CD4-positive, CD25-positive, alpha-beta regulatory T cell (primary cell): ENCODE measurements around the gene TANGO6. TPM values are rescaled to one million over a fixed set of nuclear protein-coding genes. Genes with fewer than 3 reads are reported as not detected.

Source experiments
- ATAC-seq, 2 donors: fragments of 150-1000 bp; cut with Tn5 transposase; one replicate each; pipeline ENCODE4 v1.10.0; 2021; ENCODE audit warnings: low read depth in 2 of 2, moderate number of reproducible peaks in 2 of 2, moderate library complexity in 1 of 2
- DNase-seq, 3 donors: peaks; one replicate each; pipeline versions ENCODE4 v3.0.0 to v3.0.0-alpha.2; 2012 to 2022; ENCODE audit warnings: mixed read lengths in 1 of 3
- H3K27ac ChIP-seq: one replicate; pipeline ENCODE4 v1.7.0; 2013; ENCODE audit warnings: mild to moderate bottlenecking, low read length; ENCODE audit not compliant: insufficient read depth, poor library complexity, severe bottlenecking
- H3K27me3 ChIP-seq: one replicate; pipeline ENCODE4 v1.7.0; 2013; ENCODE audit warnings: low read length; ENCODE audit not compliant: control insufficient read depth, insufficient read depth
- H3K36me3 ChIP-seq: one replicate; pipeline ENCODE4 v1.7.0; 2013; ENCODE audit warnings: mild to moderate bottlenecking, low read length, moderate library complexity; ENCODE audit not compliant: control insufficient read depth, insufficient read depth
- H3K4me1 ChIP-seq: 2 replicates; pipeline ENCODE4 v1.7.0; 2013; ENCODE audit warnings: mild to moderate bottlenecking, low read length; ENCODE audit not compliant: insufficient read depth, control insufficient read depth, poor library complexity, severe bottlenecking
- H3K4me3 ChIP-seq: one replicate; pipeline ENCODE4 v1.7.0; 2013; ENCODE audit warnings: low read depth, mild to moderate bottlenecking, low read length, moderate library complexity
- H3K9me3 ChIP-seq, 2 experiments: 1 replicate in 1 of 2; 2 replicates in 1 of 2; pipeline ENCODE4 v1.7.0; 2013; ENCODE audit warnings: low read length in 2 of 2, mild to moderate bottlenecking in 1 of 2, moderate library complexity in 1 of 2; ENCODE audit not compliant: control insufficient read depth in 2 of 2
- H3K27ac Mint-ChIP-seq, 3 donors: one replicate each; pipeline ENCODE4 v1.8.0; 2020 to 2022; ENCODE audit warnings: mild to moderate bottlenecking in 3 of 3, mixed read lengths in 3 of 3, moderate library complexity in 2 of 3
- H3K27me3 Mint-ChIP-seq: one replicate; pipeline ENCODE4 v1.8.0; 2022; ENCODE audit warnings: mild to moderate bottlenecking, mixed read lengths
- H3K36me3 Mint-ChIP-seq: one replicate; pipeline ENCODE4 v1.8.0; 2020; ENCODE audit warnings: mixed read lengths
- H3K4me1 Mint-ChIP-seq, 4 donors: one replicate each; pipeline ENCODE4 v1.8.0; 2020 to 2022; ENCODE audit warnings: mixed read lengths in 4 of 4, mild to moderate bottlenecking in 1 of 4
- H3K4me3 Mint-ChIP-seq, 4 donors: one replicate each; pipeline ENCODE4 v1.8.0; 2020 to 2022; ENCODE audit warnings: mild to moderate bottlenecking in 4 of 4, mixed read lengths in 4 of 4, moderate library complexity in 3 of 4
- H3K9me3 Mint-ChIP-seq, 7 donors: one replicate each; pipeline ENCODE4 v1.8.0; 2020 to 2022; ENCODE audit warnings: mixed read lengths in 7 of 7, mild to moderate bottlenecking in 3 of 7, moderate library complexity in 2 of 7
- polyA plus RNA-seq, 4 donors: library from polyadenylated mRNA; unstranded; fragments of 300-500 nt; fragmentation: Illumina TruSeq; gene quantifications; one replicate each; pipeline ENCODE4 v1.2.3, GENCODE V29; 2021
- total RNA-seq: library from RNA; stranded (reverse); gene quantifications from one replicate; pipeline ENCODE4 v1.2.3, GENCODE V29; 2022

TANGO6 gene
- total and polyA plus RNA-seq, 5 donors from 2014 or later, result 9.5 to 30.9 (median 12.2) TPM

DNA sequence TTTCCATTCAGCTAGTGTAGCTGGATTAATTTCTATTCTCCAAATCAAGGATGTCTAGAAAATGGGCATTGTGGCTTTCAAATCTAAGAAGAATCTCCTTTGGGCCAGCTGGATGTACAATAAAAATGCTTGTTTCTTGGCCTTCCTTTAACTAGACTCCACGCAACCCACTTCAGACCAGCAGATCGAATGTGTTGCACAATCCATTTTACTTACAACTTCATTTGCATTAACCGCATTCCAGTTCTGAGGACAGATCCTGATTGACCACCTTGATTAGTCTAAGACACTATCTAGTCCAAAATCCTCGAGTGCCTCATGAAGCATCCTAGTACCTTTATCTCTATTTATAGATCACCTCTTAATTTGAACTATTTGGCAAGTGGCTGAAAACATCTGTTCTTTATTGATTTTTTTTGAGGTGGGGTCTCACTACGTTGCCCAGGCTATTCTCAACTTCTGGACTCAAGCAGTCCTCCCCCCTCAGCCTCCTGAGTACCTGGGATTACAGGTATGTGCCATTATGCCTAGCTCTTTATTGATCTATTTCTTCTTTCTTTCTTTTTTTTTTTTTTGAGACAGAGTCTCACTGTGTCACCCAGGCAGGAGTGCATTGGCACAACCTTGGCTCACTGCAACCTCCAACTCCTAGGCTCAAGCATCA lies 241.8 kb downstream of the TANGO6 start:
- Mint-ChIP-seq H3K4me1 (peaks cover 7 to 17% (median 12%) of the 10 kb centered on the region in 4 donors), H3K4me3 (no peak overlapping the region), H3K9me3 (no peaks in the 10 kb centered on the region), H3K36me3 (peaks cover 21% of the 10 kb centered on the region), H3K27ac (no peak overlapping the region), H3K27me3 (peaks cover 4% of the 10 kb centered on the region)
- no peaks in the 10 kb centered on the region for H3K27me3 ChIP-seq
- H3K4me3 ChIP-seq, result no peak overlapping the region
- no peaks in the 10 kb centered on the region for H3K9me3 ChIP-seq
- no peak for DNase-seq
- peaks cover 15% of the 10 kb centered on the region for H3K36me3 ChIP-seq
- no peak for ATAC-seq
- no peak overlapping the region for H3K27ac ChIP-seq
- H3K4me1 ChIP-seq, result peaks cover 8% of the 10 kb centered on the region

DNA sequence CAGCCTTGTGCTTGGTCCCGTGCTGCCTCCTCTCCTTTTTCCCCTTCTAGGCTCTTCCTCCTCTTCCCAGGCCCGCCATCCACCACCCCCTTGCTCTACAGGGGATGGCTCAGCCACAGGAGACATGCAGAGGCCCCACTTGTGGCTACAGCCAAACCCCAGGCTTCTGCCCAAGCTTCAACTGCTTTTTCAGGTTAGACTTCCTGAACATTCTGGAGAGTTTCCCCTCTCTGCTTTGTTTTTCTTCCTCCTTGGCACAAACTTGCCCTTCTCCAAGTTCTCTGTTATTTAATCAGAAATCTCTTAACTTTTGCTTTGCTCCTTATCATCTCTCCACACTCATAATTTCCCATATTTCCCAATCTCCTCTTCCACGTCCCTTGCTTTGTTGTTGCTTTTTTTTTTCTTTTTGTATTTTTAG lies 243.8 kb downstream of the TANGO6 start:
- Histone ChIP-seq H3K4me1 (peaks cover 8% of the 10 kb centered on the region), H3K27ac (no peak overlapping the region), H3K4me3 (no peak overlapping the region), H3K9me3 (no peaks in the 10 kb centered on the region), H3K36me3 (peaks cover 15% of the 10 kb centered on the region), H3K27me3 (no peaks in the 10 kb centered on the region)
- H3K4me1 Mint-ChIP-seq, result peaks cover 7 to 26% (median 13%) of the 10 kb centered on the region in 4 donors
- H3K4me3 Mint-ChIP-seq, result peak overlapping the region in 1 of 4 donors; percentile 21
- peaks cover 8% of the 10 kb centered on the region for H3K27me3 Mint-ChIP-seq
- peaks cover 21% of the 10 kb centered on the region for H3K36me3 Mint-ChIP-seq
- DNase-seq, result no peak
- no peaks in the 10 kb centered on the region for H3K9me3 Mint-ChIP-seq
- peak overlapping the region in 1 of 3 donors; percentile 45 for H3K27ac Mint-ChIP-seq
- no peak for ATAC-seq

DNA sequence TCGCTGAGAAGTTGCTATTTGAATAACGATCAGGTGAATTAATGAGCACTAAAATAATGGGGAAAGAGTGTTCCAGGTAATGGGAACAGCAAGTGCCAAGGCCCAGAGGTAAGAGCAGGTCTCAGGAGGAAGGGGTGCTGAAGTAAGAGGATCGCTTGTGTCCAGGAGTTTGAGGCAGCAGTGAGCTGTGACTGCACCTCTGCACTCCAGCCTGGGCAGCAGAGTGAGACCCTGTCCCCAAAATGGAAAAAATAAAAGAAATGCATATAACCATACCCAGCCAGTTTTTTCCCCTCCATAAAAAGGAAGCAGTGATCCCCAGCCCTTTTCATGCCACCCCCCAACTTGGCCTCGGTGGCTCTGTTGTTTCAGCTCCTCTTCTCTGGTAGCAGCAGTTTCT lies 245.4 kb downstream of the TANGO6 start:
- H3K4me3 ChIP-seq, result no peak overlapping the region
- H3K27ac ChIP-seq, result no peak overlapping the region
- ATAC-seq (no peak), DNase-seq (no peak)
- H3K36me3 ChIP-seq, result peaks cover 10% of the 10 kb centered on the region
- no peaks in the 10 kb centered on the region for H3K9me3 ChIP-seq
- Mint-ChIP-seq H3K9me3 (no peaks in the 10 kb centered on the region), H3K36me3 (peaks cover 15% of the 10 kb centered on the region), H3K27ac (peak overlapping the region; percentile 63 to 91 (median 81)), H3K4me3 (no peak overlapping the region), H3K27me3 (peaks cover 8% of the 10 kb centered on the region), H3K4me1 (peaks cover 7 to 26% (median 13%) of the 10 kb centered on the region in 4 donors)
- no peaks in the 10 kb centered on the region for H3K27me3 ChIP-seq
- peaks cover 8% of the 10 kb centered on the region for H3K4me1 ChIP-seq

DNA sequence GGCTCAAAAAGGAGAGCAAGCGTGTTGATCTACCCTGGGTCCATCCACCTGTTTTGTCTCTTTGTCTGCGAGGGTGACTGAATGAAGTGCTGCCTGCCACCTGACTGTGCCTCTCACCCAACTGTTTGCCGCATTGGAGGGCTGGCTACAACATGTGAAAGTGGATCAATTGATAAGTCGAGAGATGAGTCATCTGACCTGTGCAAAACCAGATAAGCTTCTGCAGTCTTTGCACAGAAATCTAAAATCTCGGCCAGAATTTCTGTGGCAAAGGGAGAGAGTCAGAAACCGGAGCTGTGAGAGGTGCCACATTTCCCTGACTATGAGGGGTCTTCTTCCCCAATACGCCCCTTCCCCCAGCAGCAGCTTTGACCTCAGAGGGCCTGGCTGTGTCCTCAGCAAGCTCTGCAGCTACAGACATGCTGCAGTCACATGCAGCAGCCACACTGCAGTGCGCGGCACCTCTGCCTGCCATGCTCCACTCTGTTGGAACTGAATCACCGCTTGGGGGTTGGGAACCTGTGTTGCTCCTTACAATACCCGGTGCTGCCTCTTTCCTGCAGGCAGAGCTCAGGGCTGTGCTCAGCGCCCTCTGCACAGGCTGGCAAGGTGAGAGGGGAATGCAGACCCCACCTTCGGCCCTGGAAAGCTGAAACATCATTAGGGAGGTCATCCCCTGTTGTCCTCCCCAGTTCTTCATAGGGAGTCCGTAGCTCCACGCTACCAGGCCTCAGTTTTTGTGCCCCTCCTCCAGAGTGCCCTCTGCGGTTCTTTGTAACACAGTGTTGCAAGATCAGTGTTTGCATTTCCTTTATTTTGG lies 246.0 kb downstream of the TANGO6 start:
- Histone ChIP-seq H3K4me1 (peaks cover 8% of the 10 kb centered on the region), H3K27ac (no peak overlapping the region), H3K27me3 (no peaks in the 10 kb centered on the region), H3K4me3 (no peak overlapping the region), H3K9me3 (no peaks in the 10 kb centered on the region), H3K36me3 (peaks cover 7% of the 10 kb centered on the region)
- peak in 1 of 3 donors; percentile 73 for DNase-seq
- H3K27me3 Mint-ChIP-seq, result peaks cover 13% of the 10 kb centered on the region
- peak overlapping the region; percentile 63 to 91 (median 81) for H3K27ac Mint-ChIP-seq
- ATAC-seq, result peak; percentile 85 to 89
- H3K36me3 Mint-ChIP-seq, result peaks cover 11% of the 10 kb centered on the region
- H3K4me3 Mint-ChIP-seq, result no peak overlapping the region
- peaks cover 7 to 26% (median 13%) of the 10 kb centered on the region in 4 donors for H3K4me1 Mint-ChIP-seq
- H3K9me3 Mint-ChIP-seq, result no peaks in the 10 kb centered on the region

DNA sequence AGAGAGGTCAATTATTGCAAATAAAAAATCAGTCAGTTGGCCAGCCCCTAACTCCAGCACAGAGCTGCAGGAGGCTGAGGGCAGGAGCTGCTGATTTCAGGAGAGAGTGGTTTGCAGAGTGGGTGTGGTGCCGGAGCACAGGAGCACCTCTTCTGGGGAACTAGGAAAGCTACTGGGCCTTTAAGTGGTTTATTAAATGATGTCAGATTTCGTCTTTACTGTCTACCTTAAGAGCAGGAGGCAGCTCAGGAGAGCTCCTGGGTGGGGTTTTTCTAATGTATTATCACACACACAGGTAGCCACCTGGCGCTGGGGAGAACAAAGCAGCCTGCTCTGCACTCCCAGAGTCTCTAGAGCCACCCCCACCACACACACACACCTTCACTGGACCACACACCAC lies 250.6 kb downstream of the TANGO6 start:
- DNase-seq (no peak), ATAC-seq (no peak)
- Mint-ChIP-seq H3K4me1 (peaks cover 4 to 21% (median 7%) of the 10 kb centered on the region in 4 donors), H3K27me3 (peaks cover 10% of the 10 kb centered on the region), H3K4me3 (no peak overlapping the region), H3K27ac (peak overlapping the region in 1 of 3 donors; percentile 5), H3K9me3 (no peaks in the 10 kb centered on the region), H3K36me3 (no peaks in the 10 kb centered on the region)
- no peaks in the 10 kb centered on the region for H3K9me3 ChIP-seq
- no peak overlapping the region for H3K4me3 ChIP-seq
- no peak overlapping the region for H3K27ac ChIP-seq
- no peaks in the 10 kb centered on the region for H3K36me3 ChIP-seq
- H3K27me3 ChIP-seq, result no peaks in the 10 kb centered on the region
- peaks cover 6% of the 10 kb centered on the region for H3K4me1 ChIP-seq

DNA sequence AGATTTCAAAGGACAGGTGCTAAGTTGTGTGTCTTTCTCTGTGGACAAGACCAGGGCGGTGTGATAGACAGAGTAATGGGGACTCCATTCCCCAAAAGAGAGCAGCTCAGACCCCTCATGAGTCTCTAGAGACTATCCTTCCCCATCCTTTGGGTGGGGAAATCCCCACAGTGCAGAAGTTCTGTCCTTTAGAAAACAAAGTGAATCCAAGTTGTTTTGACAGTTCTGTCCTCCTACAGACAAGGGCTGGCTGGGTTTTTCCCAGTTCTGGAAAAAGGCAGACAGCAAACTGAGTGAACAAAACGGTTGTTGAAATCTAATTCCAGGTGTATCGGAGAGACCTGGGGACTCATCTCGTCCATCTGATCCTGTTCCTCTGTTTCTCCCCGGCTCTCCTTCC lies 251.2 kb downstream of the TANGO6 start:
- Mint-ChIP-seq H3K4me1 (peaks cover 0 to 15% (median 3%) of the 10 kb centered on the region in 4 donors), H3K27me3 (peaks cover 10% of the 10 kb centered on the region), H3K27ac (no peak overlapping the region), H3K9me3 (no peaks in the 10 kb centered on the region), H3K4me3 (no peak overlapping the region), H3K36me3 (no peaks in the 10 kb centered on the region)
- no peaks in the 10 kb centered on the region for H3K27me3 ChIP-seq
- DNase-seq (no peak), ATAC-seq (no peak)
- no peaks in the 10 kb centered on the region for H3K36me3 ChIP-seq
- H3K4me1 ChIP-seq, result peaks cover under 1% of the 10 kb centered on the region
- H3K27ac ChIP-seq, result no peak overlapping the region
- no peak overlapping the region for H3K4me3 ChIP-seq
- no peaks in the 10 kb centered on the region for H3K9me3 ChIP-seq

DNA sequence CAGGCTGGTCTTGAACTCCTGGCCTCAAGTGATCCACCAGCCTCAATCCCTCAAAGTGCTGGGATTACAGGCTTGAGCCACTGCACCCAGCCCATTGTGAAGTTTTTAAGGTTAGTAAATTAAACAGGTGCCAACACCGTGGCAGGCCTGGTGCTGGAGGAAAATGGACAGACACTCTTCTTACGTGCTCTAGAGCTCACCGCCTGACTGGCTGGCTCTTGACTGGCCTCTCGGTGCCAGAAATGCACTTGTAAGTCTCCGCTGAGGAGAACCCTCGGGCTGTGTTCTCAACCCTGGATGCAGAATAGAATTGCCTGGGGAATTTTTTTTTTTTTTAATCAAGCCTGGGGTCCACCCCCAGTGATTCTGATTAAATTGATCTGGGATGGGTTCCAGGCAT lies 251.9 kb downstream of the TANGO6 start:
- Mint-ChIP-seq H3K4me1 (peaks cover 0 to 10% (median 1%) of the 10 kb centered on the region in 4 donors), H3K27ac (no peak overlapping the region), H3K4me3 (no peak overlapping the region), H3K36me3 (no peaks in the 10 kb centered on the region), H3K27me3 (peaks cover 12% of the 10 kb centered on the region), H3K9me3 (no peaks in the 10 kb centered on the region)
- Histone ChIP-seq H3K4me3 (no peak overlapping the region), H3K27me3 (no peaks in the 10 kb centered on the region), H3K9me3 (no peaks in the 10 kb centered on the region), H3K36me3 (no peaks in the 10 kb centered on the region), H3K27ac (no peak overlapping the region), H3K4me1 (no peaks in the 10 kb centered on the region)
- DNase-seq (no peak), ATAC-seq (no peak)
